Endothelial cell of coronary artery (primary cell): ENCODE data around the gene FZD2. TPM values are rescaled to one million over a fixed set of nuclear protein-coding genes. Genes with fewer than 3 reads are reported as not detected.

Source experiments
- total RNA-seq: library from RNA; depleted of rRNA; stranded (reverse); fragments of >200 nt; gene quantifications from 2 replicates; pipeline ENCODE4 v1.2.3, GENCODE V29; 2014

The FZD2 gene
- 0.54 and 1.7 TPM in 2 replicates for total RNA-seq

GRCh38 chr17:44556832-44557606 is at the start of gene FZD2:
Gene FZD2 (plus strand): TSS chr17:44557484. CDS start chr17:44557689, 205 bp downstream.

Other genes with a start within 250 kb of the FZD2 start
- 0.47 and 0.54 TPM in 2 replicates for gene RUNDC3A, start 248.9 kb upstream of the FZD2 start, total RNA-seq
- 66.9 and 81.9 TPM in 2 replicates for gene SLC25A39, start 232.7 kb upstream of the FZD2 start, total RNA-seq
- gene GRN, start 212.2 kb upstream of the FZD2 start, total RNA-seq, result 238 and 353 TPM in 2 replicates
- 4.6 and 9.5 TPM in 2 replicates for gene FAM171A2, start 193.6 kb upstream of the FZD2 start, total RNA-seq
- 0.18 and 0.28 TPM in 2 replicates for gene ITGA2B, start 167.8 kb upstream of the FZD2 start, total RNA-seq
- 12.1 and 14.3 TPM in 2 replicates for gene GPATCH8, start 54.1 kb upstream of the FZD2 start, total RNA-seq
- under 0.01 TPM in 1 of 2 replicates, not detected in the other for gene MEIOC, start 99.0 kb downstream of the FZD2 start, total RNA-seq
- 39.2 and 41.0 TPM in 2 replicates for gene CCDC43, start 132.3 kb downstream of the FZD2 start, total RNA-seq
- 3.3 and 4.3 TPM in 2 replicates for gene DBF4B, start 151.2 kb downstream of the FZD2 start, total RNA-seq
- gene ADAM11, start 201.5 kb downstream of the FZD2 start, total RNA-seq, result 0.19 and 0.36 TPM in 2 replicates